Colonic mucosa (tissue), 4 donors: Measurements from ENCODE around the gene IGF2BP2. TPM values are rescaled to one million over a fixed set of nuclear protein-coding genes. Genes with fewer than 3 reads are reported as not detected.

Experiments used
- DNase-seq: peaks from one replicate; pipeline ENCODE4 v3.0.0-alpha.2; 2020
- H3K27ac ChIP-seq: fragments of 200-600 bp; one replicate; pipeline ENCODE4 v1.8.0; 2021
- H3K27me3 ChIP-seq: fragments of 200-600 bp; one replicate; pipeline ENCODE4 v1.8.0; 2021
- H3K36me3 ChIP-seq: fragments of 200-600 bp; one replicate; pipeline ENCODE4 v1.8.0; 2021
- H3K4me1 ChIP-seq: fragments of 200-600 bp; one replicate; pipeline ENCODE4 v1.8.0; 2021; ENCODE audit warnings: mild to moderate bottlenecking
- H3K4me3 ChIP-seq: fragments of 200-600 bp; one replicate; pipeline ENCODE4 v1.8.0; 2021
- H3K9ac ChIP-seq, 2 donors: one replicate each; pipeline ENCODE4 v1.7.0; 2013; ENCODE audit warnings: control low read depth in 2 of 2, low read depth in 2 of 2, low read length in 2 of 2
- H3K9me3 ChIP-seq: fragments of 200-600 bp; one replicate; pipeline ENCODE4 v1.8.0; 2021
- intact Hi-C: fragments of 100-400 bp; cut with DNase I; formaldehyde crosslinking; loops from one replicate; pipeline ENCODE4 v1.14.1; 2022
- total RNA-seq, 2 donors: library from RNA; stranded (reverse); fragmentation: NEBNext Ultra II Directional in 1 of 2; extraction: Animal tissue kit (Norgen Biotek cat#: 25700) in 1 of 2; gene quantifications; one replicate each; pipeline ENCODE4 v1.2.1, GENCODE V29; 2021
- TF ChIP-seq, protein P1 (sequence below): fragments of 200-600 bp; IDR thresholded peaks from one replicate; pipeline ENCODE4 v1.8.0; 2022; ENCODE audit warnings: antibody characterized with exemption, mild to moderate bottlenecking
- donor health status: healthy.
- donor health status: DM: no; HTN: no; CAD: no.
- donor health status: DM: no; HTN: no; CAD: no.

Gene IGF2BP2
- total RNA-seq, 2 donors from 2014 or later = 48.7 to 61.2 TPM

DNA sequence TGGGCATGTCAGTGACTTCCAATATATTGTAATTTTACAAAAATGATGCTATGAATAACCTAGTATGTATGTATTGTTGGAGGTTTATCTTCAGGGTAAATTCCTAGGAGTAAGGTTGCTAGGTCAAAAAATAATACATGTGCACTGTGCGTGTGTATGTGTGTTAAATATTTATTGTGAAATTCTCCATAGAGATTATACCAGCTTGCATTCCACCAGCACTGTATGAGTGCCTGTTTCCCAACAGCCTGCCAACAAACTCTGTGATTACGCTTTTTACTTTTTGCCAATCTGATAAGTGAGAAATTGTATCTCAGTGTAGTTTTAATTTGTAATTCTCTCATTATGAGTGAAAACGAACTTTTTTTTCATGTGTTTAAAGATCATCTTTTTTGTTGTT, 12.6 kb upstream of the IGF2BP2 start:
- intact Hi-C loops = no loop called here
- Histone ChIP-seq H3K4me3 (no peak overlapping the region), H3K4me1 (no peaks in the 10 kb centered on the region), H3K9me3 (no peaks in the 10 kb centered on the region), H3K27me3 (no peaks in the 10 kb centered on the region), H3K36me3 (no peaks in the 10 kb centered on the region), H3K9ac (no peak overlapping the region), H3K27ac (no peak overlapping the region)
- DNase-seq = no peak
- TF ChIP-seq, protein P1, sequence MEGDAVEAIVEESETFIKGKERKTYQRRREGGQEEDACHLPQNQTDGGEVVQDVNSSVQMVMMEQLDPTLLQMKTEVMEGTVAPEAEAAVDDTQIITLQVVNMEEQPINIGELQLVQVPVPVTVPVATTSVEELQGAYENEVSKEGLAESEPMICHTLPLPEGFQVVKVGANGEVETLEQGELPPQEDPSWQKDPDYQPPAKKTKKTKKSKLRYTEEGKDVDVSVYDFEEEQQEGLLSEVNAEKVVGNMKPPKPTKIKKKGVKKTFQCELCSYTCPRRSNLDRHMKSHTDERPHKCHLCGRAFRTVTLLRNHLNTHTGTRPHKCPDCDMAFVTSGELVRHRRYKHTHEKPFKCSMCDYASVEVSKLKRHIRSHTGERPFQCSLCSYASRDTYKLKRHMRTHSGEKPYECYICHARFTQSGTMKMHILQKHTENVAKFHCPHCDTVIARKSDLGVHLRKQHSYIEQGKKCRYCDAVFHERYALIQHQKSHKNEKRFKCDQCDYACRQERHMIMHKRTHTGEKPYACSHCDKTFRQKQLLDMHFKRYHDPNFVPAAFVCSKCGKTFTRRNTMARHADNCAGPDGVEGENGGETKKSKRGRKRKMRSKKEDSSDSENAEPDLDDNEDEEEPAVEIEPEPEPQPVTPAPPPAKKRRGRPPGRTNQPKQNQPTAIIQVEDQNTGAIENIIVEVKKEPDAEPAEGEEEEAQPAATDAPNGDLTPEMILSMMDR = no peak

DNA sequence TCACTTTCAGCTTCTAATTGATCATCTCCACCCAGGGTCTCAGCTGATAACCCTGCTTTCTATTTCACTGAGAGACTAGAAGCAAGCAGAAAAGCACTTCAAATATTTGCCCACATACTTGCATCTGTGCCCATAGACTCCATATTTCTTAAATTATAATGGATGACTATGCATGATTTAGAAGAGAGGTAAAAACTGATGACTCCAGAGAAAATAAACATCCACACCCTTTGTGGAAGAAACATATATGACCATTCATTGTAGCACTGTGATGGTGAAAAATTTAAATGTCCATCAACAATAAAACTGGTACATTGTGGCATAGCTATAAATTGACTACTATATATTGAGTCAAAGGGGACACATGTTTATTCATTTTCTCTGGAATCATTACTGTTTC, 7.1 kb upstream of the IGF2BP2 start:
- TF ChIP-seq, protein P1 = no peak
- H3K9me3 ChIP-seq = no peaks in the 10 kb centered on the region
- no peak overlapping the region for H3K4me3 ChIP-seq
- H3K9ac ChIP-seq = no peak overlapping the region
- DNase-seq = no peak
- no peak overlapping the region for H3K27ac ChIP-seq
- no peaks in the 10 kb centered on the region for H3K4me1 ChIP-seq
- no peaks in the 10 kb centered on the region for H3K36me3 ChIP-seq
- intact Hi-C loops = no loop called here
- H3K27me3 ChIP-seq = no peaks in the 10 kb centered on the region

DNA sequence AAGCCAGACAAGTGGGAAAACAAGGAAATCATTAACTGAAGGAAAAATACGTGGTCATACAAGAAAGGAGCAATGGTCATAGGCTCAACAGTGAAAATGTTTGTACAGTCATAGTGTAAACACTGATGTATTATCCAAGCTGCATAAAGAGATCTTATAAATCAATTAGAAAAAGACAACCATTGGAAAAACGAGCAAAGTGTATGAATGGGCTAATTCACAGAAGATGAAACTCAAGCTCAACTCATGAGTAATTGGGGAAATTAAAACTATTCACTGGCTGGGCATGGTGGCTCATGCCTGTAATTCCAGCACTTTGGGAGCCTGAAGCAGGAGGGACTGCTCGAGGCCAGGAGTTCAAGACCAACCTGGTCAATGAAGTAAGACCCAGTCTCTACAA, 6.4 kb upstream of the IGF2BP2 start:
- H3K9me3 ChIP-seq = no peaks in the 10 kb centered on the region
- H3K36me3 ChIP-seq = no peaks in the 10 kb centered on the region
- no peak overlapping the region for H3K4me3 ChIP-seq
- no peaks in the 10 kb centered on the region for H3K4me1 ChIP-seq
- TF ChIP-seq, protein P1 = no peak
- H3K27me3 ChIP-seq = no peaks in the 10 kb centered on the region
- DNase-seq = no peak
- intact Hi-C loops = no loop called here
- no peak overlapping the region for H3K27ac ChIP-seq
- H3K9ac ChIP-seq = no peak overlapping the region

DNA sequence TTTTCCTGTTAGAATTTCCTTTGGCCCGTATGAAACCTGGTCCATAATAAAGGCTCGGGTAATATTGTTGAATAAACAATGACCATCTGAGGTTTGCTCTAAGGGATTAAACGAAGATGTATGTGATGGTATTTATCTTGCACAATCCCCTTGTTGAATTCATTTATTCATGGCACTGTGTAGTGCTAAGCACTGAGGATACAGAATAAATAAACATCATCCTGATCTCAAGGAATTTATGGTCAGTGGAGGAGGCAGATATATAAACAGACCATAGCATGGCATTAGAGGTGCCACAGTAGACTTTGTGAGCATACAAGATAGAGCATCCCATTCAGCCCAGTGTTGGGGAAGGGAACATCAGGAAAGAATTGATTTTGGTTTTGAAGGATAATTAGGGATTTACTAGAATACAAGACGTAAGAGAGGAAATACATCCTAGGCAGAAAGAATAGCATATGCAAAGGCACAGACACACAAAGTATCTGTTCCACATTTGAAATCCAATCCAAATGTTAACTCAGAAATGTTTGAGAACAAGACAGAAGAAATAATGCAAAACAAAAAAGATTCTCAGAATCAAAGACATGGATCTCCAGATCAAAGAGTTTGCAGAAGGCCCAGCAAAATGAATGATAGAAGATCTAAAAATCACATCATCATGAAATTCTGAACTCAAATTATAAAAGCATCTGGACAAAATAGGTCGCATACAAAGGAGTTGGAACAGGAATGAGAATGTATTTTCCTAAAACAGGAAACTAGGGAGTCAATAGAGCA, 5.4 kb upstream of the IGF2BP2 start:
- H3K4me3 ChIP-seq = no peak overlapping the region
- TF ChIP-seq, protein P1 = no peak
- H3K9me3 ChIP-seq = no peaks in the 10 kb centered on the region
- no peaks in the 10 kb centered on the region for H3K27me3 ChIP-seq
- no peaks in the 10 kb centered on the region for H3K4me1 ChIP-seq
- no peaks in the 10 kb centered on the region for H3K36me3 ChIP-seq
- intact Hi-C loops = no loop called here
- H3K27ac ChIP-seq = no peak overlapping the region
- no peak overlapping the region for H3K9ac ChIP-seq
- DNase-seq = no peak

DNA sequence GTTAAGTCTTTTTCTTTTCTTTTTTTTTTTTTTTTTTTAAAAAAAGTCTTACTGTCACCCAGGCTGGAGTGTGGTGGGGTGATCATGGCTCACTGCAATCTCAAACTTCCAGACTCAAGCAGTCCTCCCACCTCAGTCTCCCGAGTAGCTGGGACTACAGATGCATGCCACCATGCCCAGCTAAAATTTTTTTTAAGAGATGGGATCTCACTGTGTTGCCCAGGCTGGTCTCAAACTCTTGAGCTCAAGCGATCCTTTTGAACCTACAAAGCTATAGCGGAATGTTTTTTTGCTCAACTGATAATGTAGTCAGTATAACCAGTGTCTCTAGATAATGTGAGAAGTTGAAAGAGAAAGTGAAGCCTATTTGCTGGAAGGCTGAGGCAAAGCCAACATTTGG, 3.9 kb upstream of the IGF2BP2 start:
- intact Hi-C loops = loop anchor here (5.0 kb wide), 1 partner anchor 99 kb away; no protein-coding TSS in a partner anchor
- H3K4me3 ChIP-seq = no peak overlapping the region
- H3K4me1 ChIP-seq = no peaks in the 10 kb centered on the region
- no peak overlapping the region for H3K27ac ChIP-seq
- TF ChIP-seq, protein P1 = no peak
- H3K9me3 ChIP-seq = no peaks in the 10 kb centered on the region
- H3K27me3 ChIP-seq = no peaks in the 10 kb centered on the region
- no peak overlapping the region for H3K9ac ChIP-seq
- no peaks in the 10 kb centered on the region for H3K36me3 ChIP-seq
- no peak for DNase-seq
